ENCODE data around the gene YKT6.

Gene YKT6

GRCh38 chr7:44216521-44217222, 15.9 kb downstream of the YKT6 start:
- in situ Hi-C loops (cut with HindIII; ENCODE audit: low sequenced_read_pairs), result loop anchor here (25.0 kb wide), 1 partner anchor 346 kb away; the partner anchor contains the start of gene DDX56

GRCh38 chr7:44217223-44217714, 16.5 kb downstream of the YKT6 start:
- in situ Hi-C loops (cut with HindIII; ENCODE audit: low sequenced_read_pairs), result loop anchor here (25.0 kb wide), 1 partner anchor 345 kb away; the partner anchor contains the start of gene DDX56

GRCh38 chr7:44217852-44218402, 17.1 kb downstream of the YKT6 start:
- in situ Hi-C loops (cut with HindIII; ENCODE audit: low sequenced_read_pairs), result loop anchor here (25.0 kb wide), 1 partner anchor 344 kb away; the partner anchor contains the start of gene DDX56

GRCh38 chr7:44218418-44219201, 17.8 kb downstream of the YKT6 start:
- in situ Hi-C loops (cut with HindIII; ENCODE audit: low sequenced_read_pairs), result loop anchor here (25.0 kb wide), 1 partner anchor 344 kb away; the partner anchor contains the start of gene DDX56

GRCh38 chr7:44219371-44220045, 18.7 kb downstream of the YKT6 start:
- in situ Hi-C loops (cut with HindIII; ENCODE audit: low sequenced_read_pairs), result loop anchor here (25.0 kb wide), 1 partner anchor 343 kb away; the partner anchor contains the start of gene DDX56

GRCh38 chr7:44220046-44220357, 19.2 kb downstream of the YKT6 start:
- in situ Hi-C loops (cut with HindIII; ENCODE audit: low sequenced_read_pairs), result loop anchor here (25.0 kb wide), 1 partner anchor 342 kb away; the partner anchor contains the start of gene DDX56

GRCh38 chr7:44220358-44221112, 19.8 kb downstream of the YKT6 start:
- in situ Hi-C loops (cut with HindIII; ENCODE audit: low sequenced_read_pairs), result loop anchor here (25.0 kb wide), 1 partner anchor 342 kb away; the partner anchor contains the start of gene DDX56

GRCh38 chr7:44221231-44221791, 20.5 kb downstream of the YKT6 start:
- in situ Hi-C loops (cut with HindIII; ENCODE audit: low sequenced_read_pairs), result loop anchor here (25.0 kb wide), 1 partner anchor 341 kb away; the partner anchor contains the start of gene DDX56

- in situ Hi-C loops (cut with HindIII; ENCODE audit: low sequenced_read_pairs), result loop anchor here (25.0 kb wide), 1 partner anchor 340 kb away; the partner anchor contains the start of gene DDX56
Measured at GRCh38 chr7:44222074-44222473, 21.3 kb downstream of the YKT6 start.

- in situ Hi-C loops (cut with HindIII; ENCODE audit: low sequenced_read_pairs), result loop anchor here (25.0 kb wide), 1 partner anchor 339 kb away; the partner anchor contains the start of gene DDX56
Measured at GRCh38 chr7:44222776-44223261, 22.0 kb downstream of the YKT6 start.

- in situ Hi-C loops (cut with HindIII; ENCODE audit: low sequenced_read_pairs), result loop anchor here (25.0 kb wide), 1 partner anchor 339 kb away; the partner anchor contains the start of gene DDX56
Measured at GRCh38 chr7:44223362-44224079, 22.7 kb downstream of the YKT6 start.

- in situ Hi-C loops (cut with HindIII; ENCODE audit: low sequenced_read_pairs), result loop anchor here (25.0 kb wide), 1 partner anchor 338 kb away; the partner anchor contains the start of gene DDX56
Measured at GRCh38 chr7:44224080-44224973, 23.5 kb downstream of the YKT6 start.

- in situ Hi-C loops (cut with HindIII; ENCODE audit: low sequenced_read_pairs), result loop anchor here (25.0 kb wide), 1 partner anchor 337 kb away; the partner anchor contains the start of gene DDX56
Measured at GRCh38 chr7:44224974-44225565, 24.3 kb downstream of the YKT6 start.

- in situ Hi-C loops (cut with HindIII; ENCODE audit: low sequenced_read_pairs), result no loop called here
Measured at GRCh38 chr7:44225566-44226395, 25.0 kb downstream of the YKT6 start.

- in situ Hi-C loops (cut with HindIII; ENCODE audit: low sequenced_read_pairs), result no loop called here
Measured at GRCh38 chr7:44226396-44226753, 25.6 kb downstream of the YKT6 start.

- in situ Hi-C loops (cut with HindIII; ENCODE audit: low sequenced_read_pairs), result no loop called here
Measured at GRCh38 chr7:44227911-44228310, 27.1 kb downstream of the YKT6 start.
